ENCODE data around the gene KLHL40. TPM values are rescaled to one million over a fixed set of nuclear protein-coding genes. Genes with fewer than 3 reads are reported as not detected.

KLHL40 gene
- polyA plus RNA-seq, 1 donor from 2014 or later = not detected

- H2AFZ ChIP-seq (ENCODE audit: low read depth, low read length) = no peak overlapping the region
- H3K27ac ChIP-seq (ENCODE audit: low read length) = no peak overlapping the region
- H3K9me3 ChIP-seq (ENCODE audit: low read length) = no peaks in the 10 kb centered on the region
- no peaks in the 10 kb centered on the region for H4K20me1 ChIP-seq (ENCODE audit: insufficient read depth)
- no peak overlapping the region for H3K9ac ChIP-seq (ENCODE audit: low read length)
- TF ChIP-seq EZH2 (IDR thresholded peaks at IDR 0.05; ENCODE audit: borderline replicate concordance, insufficient read depth, low read length, poor library complexity, severe bottlenecking) (no peak), TAF1 (IDR thresholded peaks at IDR 0.05; ENCODE audit: low read depth) (no peak), EP300 (conservative IDR thresholded peaks at IDR 0.05; ENCODE audit: poor library complexity, severe bottlenecking) (no peak), POLR2AphosphoS5 (IDR thresholded peaks at IDR 0.05) (no peak), MXI1 (conservative IDR thresholded peaks at IDR 0.05; ENCODE audit: poor library complexity, severe bottlenecking) (no peak), SMC3 (conservative IDR thresholded peaks at IDR 0.05; ENCODE audit: poor library complexity) (no peak), REST (IDR thresholded peaks at IDR 0.05; ENCODE audit: borderline replicate concordance) (no peak), CTCF (IDR thresholded peaks at IDR 0.05; ENCODE audit: poor library complexity, severe bottlenecking) (no peak), RAD21 (conservative IDR thresholded peaks at IDR 0.05) (no peak)
- no peaks in the 10 kb centered on the region for H3K27me3 ChIP-seq (ENCODE audit: insufficient read depth, low read depth, low read length)
- H3K36me3 ChIP-seq (ENCODE audit: insufficient read depth, low read length) = no peaks in the 10 kb centered on the region
- no peaks in the 10 kb centered on the region for H3K79me2 ChIP-seq (replicated peaks; ENCODE audit: insufficient read depth, low read length)
- H3K4me3 ChIP-seq (ENCODE audit: low read length) = no peak overlapping the region
- H3K4me2 ChIP-seq (ENCODE audit: low read length) = no peak overlapping the region
- no peaks in the 10 kb centered on the region for H3K9me2 ChIP-seq (ENCODE audit: insufficient read depth, low read length)
- H3F3A ChIP-seq (ENCODE audit: insufficient read depth, low read length, poor library complexity, severe bottlenecking) = no peaks in the 10 kb centered on the region
Observed at GRCh38 chr3:42670051-42670576, 15.2 kb upstream of the KLHL40 start.

- Histone ChIP-seq H3K4me3 (ENCODE audit: low read length) (no peak overlapping the region), H2AFZ (ENCODE audit: low read depth, low read length) (no peak overlapping the region), H3F3A (ENCODE audit: insufficient read depth, low read length, poor library complexity, severe bottlenecking) (no peaks in the 10 kb centered on the region), H4K20me1 (ENCODE audit: insufficient read depth) (no peaks in the 10 kb centered on the region), H3K9me2 (ENCODE audit: insufficient read depth, low read length) (no peaks in the 10 kb centered on the region), H3K36me3 (ENCODE audit: insufficient read depth, low read length) (no peaks in the 10 kb centered on the region), H3K27me3 (ENCODE audit: insufficient read depth, low read depth, low read length) (no peaks in the 10 kb centered on the region), H3K9ac (ENCODE audit: low read length) (no peak overlapping the region), H3K4me2 (ENCODE audit: low read length) (no peak overlapping the region), H3K79me2 (replicated peaks; ENCODE audit: insufficient read depth, low read length) (no peaks in the 10 kb centered on the region), H3K27ac (ENCODE audit: low read length) (no peak overlapping the region), H3K9me3 (ENCODE audit: low read length) (no peaks in the 10 kb centered on the region)
- TF ChIP-seq SMC3 (conservative IDR thresholded peaks at IDR 0.05; ENCODE audit: poor library complexity) (no peak), MXI1 (conservative IDR thresholded peaks at IDR 0.05; ENCODE audit: poor library complexity, severe bottlenecking) (no peak), CTCF (IDR thresholded peaks at IDR 0.05; ENCODE audit: poor library complexity, severe bottlenecking) (no peak), REST (IDR thresholded peaks at IDR 0.05; ENCODE audit: borderline replicate concordance) (no peak), TAF1 (IDR thresholded peaks at IDR 0.05; ENCODE audit: low read depth) (no peak), EZH2 (IDR thresholded peaks at IDR 0.05; ENCODE audit: borderline replicate concordance, insufficient read depth, low read length, poor library complexity, severe bottlenecking) (no peak), RAD21 (conservative IDR thresholded peaks at IDR 0.05) (no peak), EP300 (conservative IDR thresholded peaks at IDR 0.05; ENCODE audit: poor library complexity, severe bottlenecking) (no peak)
Observed at GRCh38 chr3:42670670-42671069, 14.7 kb upstream of the KLHL40 start.
